Gastroesophageal sphincter (tissue), 3 donors: ENCODE measurements around the gene PROSER1.

Experiments used
- EP300 ChIP-seq: sonication (generic); formaldehyde crosslinking; IDR thresholded peaks from one replicate; pipeline ENCODE4 v1.6.1; 2017; ENCODE audit warnings: antibody characterized with exemption, mild to moderate bottlenecking
- TF ChIP-seq, protein P1 (sequence below), 4 experiments: fragments of 200-600 bp in 2 of 4; fragments of 450-650 bp in 2 of 4; sonication (generic) in 1 of 4; IDR thresholded peaks; one replicate each; pipeline ENCODE4 v1.5.1; 2017 to 2019; ENCODE audit warnings: antibody characterized with exemption in 4 of 4, mild to moderate bottlenecking in 2 of 4, moderate library complexity in 2 of 4

DNA sequence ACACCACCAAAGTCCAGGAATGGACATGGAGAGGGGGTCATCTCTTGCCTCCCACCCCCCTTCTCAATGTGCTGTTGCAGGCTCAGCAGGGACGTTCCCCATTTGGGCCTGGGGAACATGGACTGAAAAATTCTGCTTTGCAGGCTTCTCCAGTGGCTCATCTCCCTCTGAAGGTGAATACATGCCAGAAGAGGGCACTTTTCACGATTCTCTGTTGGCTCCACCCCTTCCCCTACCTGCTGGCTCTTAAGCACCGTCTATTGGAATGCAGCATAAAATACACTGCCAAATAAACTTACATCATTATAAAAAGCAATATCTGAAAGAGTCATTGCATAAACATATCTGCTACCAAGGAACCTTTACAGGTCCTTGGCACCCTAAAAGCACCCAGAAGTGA, 36.1 kb upstream of the PROSER1 start:
- TF ChIP-seq, protein P1, sequence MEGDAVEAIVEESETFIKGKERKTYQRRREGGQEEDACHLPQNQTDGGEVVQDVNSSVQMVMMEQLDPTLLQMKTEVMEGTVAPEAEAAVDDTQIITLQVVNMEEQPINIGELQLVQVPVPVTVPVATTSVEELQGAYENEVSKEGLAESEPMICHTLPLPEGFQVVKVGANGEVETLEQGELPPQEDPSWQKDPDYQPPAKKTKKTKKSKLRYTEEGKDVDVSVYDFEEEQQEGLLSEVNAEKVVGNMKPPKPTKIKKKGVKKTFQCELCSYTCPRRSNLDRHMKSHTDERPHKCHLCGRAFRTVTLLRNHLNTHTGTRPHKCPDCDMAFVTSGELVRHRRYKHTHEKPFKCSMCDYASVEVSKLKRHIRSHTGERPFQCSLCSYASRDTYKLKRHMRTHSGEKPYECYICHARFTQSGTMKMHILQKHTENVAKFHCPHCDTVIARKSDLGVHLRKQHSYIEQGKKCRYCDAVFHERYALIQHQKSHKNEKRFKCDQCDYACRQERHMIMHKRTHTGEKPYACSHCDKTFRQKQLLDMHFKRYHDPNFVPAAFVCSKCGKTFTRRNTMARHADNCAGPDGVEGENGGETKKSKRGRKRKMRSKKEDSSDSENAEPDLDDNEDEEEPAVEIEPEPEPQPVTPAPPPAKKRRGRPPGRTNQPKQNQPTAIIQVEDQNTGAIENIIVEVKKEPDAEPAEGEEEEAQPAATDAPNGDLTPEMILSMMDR (IDR thresholded peaks at IDR 0.05), result no peak
- TF ChIP-seq EP300, result no peak
